Mononuclear cell (primary cell): ENCODE results near the gene FLYWCH2. TPM values are rescaled to one million over a fixed set of nuclear protein-coding genes. Genes with fewer than 3 reads are reported as not detected.

Source experiments
- total RNA-seq: library from RNA; depleted of rRNA; stranded (reverse); fragments of >200 nt; gene quantifications from one replicate; pipeline ENCODE4 v1.2.3, GENCODE V29; 2012

The FLYWCH2 gene
- total RNA-seq, 1 donor = 8.1 TPM

Other genes starting within 250 kb of the FLYWCH2 start
- gene KCTD5, start 200.7 kb upstream of the FLYWCH2 start, total RNA-seq = 17.7 TPM
- gene PRSS27, start 163.0 kb upstream of the FLYWCH2 start, total RNA-seq = 0.10 TPM
- 195 TPM for gene SRRM2, start 130.6 kb upstream of the FLYWCH2 start, total RNA-seq
- gene ELOB, start 105.9 kb upstream of the FLYWCH2 start, total RNA-seq = 92.6 TPM
- not detected for gene PRSS33, start 95.7 kb upstream of the FLYWCH2 start, total RNA-seq
- gene PRSS41, start 84.7 kb upstream of the FLYWCH2 start, total RNA-seq = not detected
- gene PRSS21, start 66.0 kb upstream of the FLYWCH2 start, total RNA-seq = not detected
- 1.2 TPM for gene ZG16B, start 52.9 kb upstream of the FLYWCH2 start, total RNA-seq
- gene PRSS22, start 25.0 kb upstream of the FLYWCH2 start, total RNA-seq = 0.21 TPM
- gene FLYWCH1, start 28.7 kb downstream of the FLYWCH2 start, total RNA-seq = 15.7 TPM
- not detected for gene KREMEN2, start 81.1 kb downstream of the FLYWCH2 start, total RNA-seq
- 3.1 TPM for gene PAQR4, start 86.1 kb downstream of the FLYWCH2 start, total RNA-seq
- 1.3 TPM for gene PKMYT1, start 97.2 kb downstream of the FLYWCH2 start, total RNA-seq
- not detected for gene CLDN9, start 129.7 kb downstream of the FLYWCH2 start, total RNA-seq
- not detected for gene CLDN6, start 135.0 kb downstream of the FLYWCH2 start, total RNA-seq
- 8.2 TPM for gene TNFRSF12A, start 137.2 kb downstream of the FLYWCH2 start, total RNA-seq
- gene HCFC1R1, start 140.7 kb downstream of the FLYWCH2 start, total RNA-seq = 8.2 TPM
- gene THOC6, start 140.8 kb downstream of the FLYWCH2 start, total RNA-seq = 8.9 TPM
- gene BICDL2, start 153.7 kb downstream of the FLYWCH2 start, total RNA-seq = 0.10 TPM
- 1.7 TPM for gene MMP25, start 163.3 kb downstream of the FLYWCH2 start, total RNA-seq
- gene IL32, start 182.4 kb downstream of the FLYWCH2 start, total RNA-seq = 115 TPM
- gene ZSCAN10, start 216.1 kb downstream of the FLYWCH2 start, total RNA-seq = under 0.01 TPM
- gene ZNF205, start 229.4 kb downstream of the FLYWCH2 start, total RNA-seq = 0.52 TPM